Nephron progenitor cell (in vitro differentiated cells): ENCODE measurements around the gene RAB10.
"Not testable (repeated sequence)": the region's sequence is repeated elsewhere in the genome, so short reads cannot be mapped to it uniquely, and the experiment has no call there.

Experiments
- DNase-seq: peaks from one replicate; pipeline ENCODE4 v3.0.0; 2021
- H3K27ac Mint-ChIP-seq: 2 replicates; pipeline ENCODE4 v1.8.0; 2021; ENCODE audit warnings: mild to moderate bottlenecking, moderate library complexity, mixed read lengths
- H3K27me3 Mint-ChIP-seq: 2 replicates; pipeline ENCODE4 v1.8.0; 2021; ENCODE audit warnings: mild to moderate bottlenecking, low read depth, mixed read lengths; ENCODE audit not compliant: poor library complexity
- H3K36me3 Mint-ChIP-seq: 2 replicates; pipeline ENCODE4 v1.8.0; 2021; ENCODE audit warnings: low read depth, mixed read lengths
- H3K4me1 Mint-ChIP-seq: 2 replicates; pipeline ENCODE4 v1.8.0; 2021; ENCODE audit warnings: mixed read lengths
- H3K4me3 Mint-ChIP-seq: 2 replicates; pipeline ENCODE4 v1.8.0; 2021; ENCODE audit warnings: mild to moderate bottlenecking, moderate library complexity, mixed read lengths
- H3K9me3 Mint-ChIP-seq: 2 replicates; pipeline ENCODE4 v1.8.0; 2021; ENCODE audit warnings: mild to moderate bottlenecking, moderate library complexity, mixed read lengths
- TF ChIP-seq, protein P1 (sequence below): fragments of 200-600 bp; sonication (generic); IDR thresholded peaks from 2 replicates; pipeline ENCODE4 v1.5.0; 2021; ENCODE audit warnings: antibody characterized with exemption

The RAB10 gene

DNA sequence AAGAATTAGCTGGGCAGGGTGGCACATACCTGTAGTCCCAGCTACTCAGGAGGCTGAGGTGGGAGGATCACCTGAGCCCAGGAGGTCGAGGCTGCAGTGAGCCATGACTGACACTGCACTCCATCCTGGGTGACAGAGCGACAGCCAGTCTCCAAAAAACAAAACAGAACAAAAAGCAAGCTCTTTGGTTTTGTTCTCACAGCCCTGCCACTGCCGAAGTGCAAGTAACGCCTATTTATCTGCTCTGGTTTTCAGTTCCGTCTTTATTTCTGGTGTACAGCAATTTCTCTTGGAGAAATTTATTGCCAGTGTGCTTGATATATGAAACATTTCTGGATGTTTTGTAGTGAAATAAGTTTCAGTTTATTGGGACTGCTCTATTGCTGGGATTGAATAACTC, 61.9 kb downstream of the RAB10 start:
- no peak for DNase-seq

DNA sequence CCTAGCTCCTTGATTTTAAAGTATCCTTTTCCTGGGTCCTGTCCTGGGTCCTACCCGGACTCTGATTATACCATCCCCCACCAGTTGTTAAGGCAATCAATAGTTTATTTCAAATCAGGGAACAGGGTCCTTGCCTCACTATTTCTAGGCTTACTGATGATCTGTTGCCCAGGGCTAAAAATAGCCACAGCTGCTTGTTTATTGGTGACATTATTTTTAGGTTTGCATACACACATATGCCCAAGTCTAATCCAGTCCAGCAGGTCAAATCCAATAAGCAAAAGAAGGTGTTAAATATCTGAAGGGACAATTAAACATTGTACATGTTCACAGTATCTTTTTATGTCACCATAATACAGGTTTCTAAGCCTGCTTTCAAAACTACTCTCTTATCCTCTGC, 66.0 kb downstream of the RAB10 start:
- TF ChIP-seq, protein P1, sequence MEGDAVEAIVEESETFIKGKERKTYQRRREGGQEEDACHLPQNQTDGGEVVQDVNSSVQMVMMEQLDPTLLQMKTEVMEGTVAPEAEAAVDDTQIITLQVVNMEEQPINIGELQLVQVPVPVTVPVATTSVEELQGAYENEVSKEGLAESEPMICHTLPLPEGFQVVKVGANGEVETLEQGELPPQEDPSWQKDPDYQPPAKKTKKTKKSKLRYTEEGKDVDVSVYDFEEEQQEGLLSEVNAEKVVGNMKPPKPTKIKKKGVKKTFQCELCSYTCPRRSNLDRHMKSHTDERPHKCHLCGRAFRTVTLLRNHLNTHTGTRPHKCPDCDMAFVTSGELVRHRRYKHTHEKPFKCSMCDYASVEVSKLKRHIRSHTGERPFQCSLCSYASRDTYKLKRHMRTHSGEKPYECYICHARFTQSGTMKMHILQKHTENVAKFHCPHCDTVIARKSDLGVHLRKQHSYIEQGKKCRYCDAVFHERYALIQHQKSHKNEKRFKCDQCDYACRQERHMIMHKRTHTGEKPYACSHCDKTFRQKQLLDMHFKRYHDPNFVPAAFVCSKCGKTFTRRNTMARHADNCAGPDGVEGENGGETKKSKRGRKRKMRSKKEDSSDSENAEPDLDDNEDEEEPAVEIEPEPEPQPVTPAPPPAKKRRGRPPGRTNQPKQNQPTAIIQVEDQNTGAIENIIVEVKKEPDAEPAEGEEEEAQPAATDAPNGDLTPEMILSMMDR = no peak
- Mint-ChIP-seq H3K27ac (peak overlapping the region; percentile 28), H3K4me1 (no peaks in the 10 kb centered on the region), H3K27me3 (peaks cover 2% of the 10 kb centered on the region), H3K9me3 (peaks cover 30% of the 10 kb centered on the region), H3K4me3 (no peak overlapping the region), H3K36me3 (peaks cover 97% of the 10 kb centered on the region)
- no peak for DNase-seq

More for the DNA sequence above, 61.9 kb downstream of the RAB10 start:
- Mint-ChIP-seq H3K36me3 (peaks cover 91% of the 10 kb centered on the region), H3K4me1 (peaks cover 7% of the 10 kb centered on the region), H3K27ac (peak overlapping the region; percentile 58), H3K4me3 (no peak overlapping the region), H3K27me3 (no peaks in the 10 kb centered on the region), H3K9me3 (peaks cover 8% of the 10 kb centered on the region)
- TF ChIP-seq, protein P1 = no peak

DNA sequence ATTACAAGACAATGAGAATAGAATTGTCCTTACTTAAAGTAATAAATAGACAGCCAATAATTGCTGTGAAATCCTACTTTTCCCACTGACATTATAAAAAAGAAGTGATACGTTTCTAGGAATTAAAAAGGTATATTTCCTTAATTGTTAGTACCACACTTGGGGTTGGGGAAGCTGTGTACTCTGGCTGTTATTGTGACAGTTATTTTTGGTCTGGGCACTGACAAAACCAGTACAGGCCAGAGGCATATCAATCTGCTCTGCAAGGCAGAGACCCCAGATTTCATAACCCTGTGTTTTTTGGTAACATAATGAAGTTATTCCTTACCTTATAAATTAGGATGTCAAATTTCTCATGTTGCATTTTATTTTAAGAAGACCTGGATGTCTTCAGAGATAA, 66.5 kb downstream of the RAB10 start:
- no peak for DNase-seq
- Mint-ChIP-seq H3K9me3 (peaks cover 30% of the 10 kb centered on the region), H3K36me3 (peaks cover 97% of the 10 kb centered on the region), H3K27me3 (peaks cover 2% of the 10 kb centered on the region), H3K27ac (no peak overlapping the region), H3K4me1 (no peaks in the 10 kb centered on the region), H3K4me3 (no peak overlapping the region)
- TF ChIP-seq, protein P1 = no peak

DNA sequence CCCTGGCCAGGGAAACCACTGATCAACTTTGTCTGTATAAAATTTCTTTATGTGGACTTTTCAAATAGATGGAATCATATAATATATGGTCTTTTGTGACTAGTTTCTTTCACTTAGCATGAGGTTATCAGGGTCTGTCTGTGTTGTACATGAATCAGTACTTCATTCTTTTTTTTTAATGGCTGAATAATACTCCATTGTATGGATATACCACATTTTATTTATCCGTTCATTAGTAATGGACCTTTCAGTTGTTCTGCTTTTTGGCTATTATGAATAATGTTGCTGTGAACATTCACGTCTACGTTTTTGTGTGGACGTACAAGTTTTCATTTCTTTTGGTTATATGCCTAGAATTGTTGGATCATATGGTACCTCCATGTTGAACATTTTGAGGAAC, 69.9 kb downstream of the RAB10 start:
- TF ChIP-seq, protein P1 = no peak
- H3K9me3 Mint-ChIP-seq = peaks cover 26% of the 10 kb centered on the region
- H3K36me3 Mint-ChIP-seq = peaks cover 91% of the 10 kb centered on the region
- no peak for DNase-seq
- H3K27ac Mint-ChIP-seq = no peak overlapping the region
- no peak overlapping the region for H3K4me3 Mint-ChIP-seq
- no peaks in the 10 kb centered on the region for H3K4me1 Mint-ChIP-seq
- peaks cover 2% of the 10 kb centered on the region for H3K27me3 Mint-ChIP-seq

DNA sequence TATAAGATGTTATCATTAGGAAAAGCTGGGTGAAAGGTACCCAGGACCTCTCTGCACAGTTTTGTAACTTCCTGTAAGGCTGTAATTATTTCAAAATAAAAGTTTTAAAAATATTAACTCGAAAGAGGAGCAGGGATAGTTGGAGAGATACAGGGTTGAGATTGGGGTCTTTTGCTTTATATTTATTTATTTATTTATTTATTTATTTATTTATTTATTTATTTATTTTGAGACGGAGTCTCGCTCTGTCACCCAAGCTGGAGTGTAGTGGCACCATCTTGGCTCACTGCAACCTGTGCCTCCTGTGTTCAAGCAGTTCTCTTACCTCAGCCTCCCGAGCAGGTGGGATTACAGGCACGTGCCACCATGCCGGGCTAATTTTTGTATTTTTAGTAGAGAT, 74.8 kb downstream of the RAB10 start:
- DNase-seq, H3K27me3 Mint-ChIP-seq, H3K27ac Mint-ChIP-seq, H3K4me3 Mint-ChIP-seq, H3K9me3 Mint-ChIP-seq, H3K4me1 Mint-ChIP-seq: not testable (repeated sequence)
- H3K36me3 Mint-ChIP-seq = peaks cover 75% of the 10 kb centered on the region

DNA sequence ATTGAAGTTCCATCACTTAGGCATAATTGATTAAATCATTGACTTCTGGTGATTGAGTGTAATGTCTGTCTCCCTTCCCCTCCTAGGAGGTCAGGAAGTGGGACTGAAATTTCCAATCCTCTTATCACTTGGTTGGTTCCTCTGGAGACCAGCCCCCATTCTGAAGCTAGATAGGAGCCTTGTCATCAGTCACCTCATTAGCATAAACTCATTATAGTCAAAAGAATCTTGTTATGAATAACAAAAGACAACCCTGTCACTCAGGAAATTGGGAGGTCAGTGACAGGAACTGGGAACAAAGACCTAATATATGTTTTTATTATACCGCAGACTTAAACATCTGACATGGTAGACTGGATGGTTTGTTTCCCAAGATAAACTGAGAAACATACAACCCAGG, 78.3 kb downstream of the RAB10 start:
- Mint-ChIP-seq H3K9me3 (no peaks in the 10 kb centered on the region), H3K27me3 (no peaks in the 10 kb centered on the region), H3K27ac (no peak overlapping the region), H3K36me3 (peaks cover 77% of the 10 kb centered on the region), H3K4me3 (no peak overlapping the region), H3K4me1 (no peaks in the 10 kb centered on the region)
- TF ChIP-seq, protein P1 = no peak
- no peak for DNase-seq
